ENCODE results near the gene SLC28A1.

GRCh38 chr15:84988909-84989644 lies 104.6 kb downstream of the SLC28A1 start:
- TF ChIP-seq CTCF (IDR thresholded peaks at IDR 0.05; ENCODE audit: poor library complexity) (no peak), EZH2 (IDR thresholded peaks at IDR 0.05; ENCODE audit: borderline replicate concordance) (no peak), EZH2phosphoT487 (IDR thresholded peaks at IDR 0.05; ENCODE audit: low read depth, severe bottlenecking, unreplicated experiment) (no peak)

Data from hepatocyte (in vitro differentiated cells).